ENCODE results near the gene FH.

The FH gene

GRCh38 chr1:241519308-241520079 is at the start of gene FH:
FH (minus strand) TSS chr1:241519755; CDS start chr1:241519722, 33 bp downstream.
- peak; percentile 97 for DNase-seq (ENCODE audit: low spot score)

GRCh38 chr1:241560849-241561187 is 41.3 kb upstream of the FH start:
- no peak for DNase-seq (ENCODE audit: low spot score)

GRCh38 chr1:241560146-241560848 is 40.7 kb upstream of the FH start:
- no peak for DNase-seq (ENCODE audit: low spot score)

GRCh38 chr1:241557551-241558193 is 38.1 kb upstream of the FH start:
- no peak for DNase-seq (ENCODE audit: low spot score)

- DNase-seq (ENCODE audit: low spot score): no peak
These were observed 37.5 kb upstream of the FH start for GRCh38 chr1:241557031-241557430.

- no peak for DNase-seq (ENCODE audit: low spot score)
These were observed 36.0 kb upstream of the FH start for GRCh38 chr1:241555526-241555925.

- no peak for DNase-seq (ENCODE audit: low spot score)
These were observed 34.5 kb upstream of the FH start for GRCh38 chr1:241553886-241554592.

- DNase-seq (ENCODE audit: low spot score): peak; percentile 46
These were observed 32.4 kb upstream of the FH start for GRCh38 chr1:241551759-241552638.

GRCh38 chr1:241550318-241550717 is 30.8 kb upstream of the FH start:
- no peak for DNase-seq (ENCODE audit: low spot score)

GRCh38 chr1:241548008-241548407 is 28.5 kb upstream of the FH start:
- no peak for DNase-seq (ENCODE audit: low spot score)

GRCh38 chr1:241542199-241542907 is 22.8 kb upstream of the FH start:
- no peak for DNase-seq (ENCODE audit: low spot score)

GRCh38 chr1:241536969-241537368 is 17.4 kb upstream of the FH start:
- DNase-seq (ENCODE audit: low spot score): no peak

GRCh38 chr1:241536304-241536703 is 16.7 kb upstream of the FH start:
- DNase-seq (ENCODE audit: low spot score): no peak

- no peak for DNase-seq (ENCODE audit: low spot score)
These were observed 14.0 kb upstream of the FH start for GRCh38 chr1:241533326-241534115.

- no peak for DNase-seq (ENCODE audit: low spot score)
These were observed 13.3 kb upstream of the FH start for GRCh38 chr1:241532864-241533263.

- no peak for DNase-seq (ENCODE audit: low spot score)
These were observed 12.6 kb upstream of the FH start, which contains the start of gene KMO for GRCh38 chr1:241532162-241532531. KMO (plus strand) TSS chr1:241532378; CDS start chr1:241532445, 67 bp downstream.

- DNase-seq (ENCODE audit: low spot score): peak; percentile 73
These were observed 11.9 kb upstream of the FH start for GRCh38 chr1:241531195-241532161.

- no peak for DNase-seq (ENCODE audit: low spot score)
These were observed 7.6 kb upstream of the FH start for GRCh38 chr1:241527146-241527545.

GRCh38 chr1:241525026-241525425 is 5.5 kb upstream of the FH start:
- no peak for DNase-seq (ENCODE audit: low spot score)
